ENCODE data around the gene CSTF1.

GRCh38 chr20:56454754-56455153 lies 62.3 kb downstream of the CSTF1 start:
- TF ChIP-seq POLR2A (IDR thresholded peaks at IDR 0.05; ENCODE audit: low read length) (no peak), GATA1 (IDR thresholded peaks at IDR 0.05; ENCODE audit: low read depth, low read length) (no peak)

Data from erythroblast (primary cell).